GM19099 (cell line): ENCODE data around the gene RSPO1.

Source experiments
- POLR2A ChIP-seq: IDR thresholded peaks from 3 replicates; pipeline ENCODE4 v1.6.1; 2011; ENCODE audit warnings: low read depth; ENCODE audit not compliant: insufficient read length; ENCODE audit errors: extremely low read depth

Gene RSPO1, protein sequence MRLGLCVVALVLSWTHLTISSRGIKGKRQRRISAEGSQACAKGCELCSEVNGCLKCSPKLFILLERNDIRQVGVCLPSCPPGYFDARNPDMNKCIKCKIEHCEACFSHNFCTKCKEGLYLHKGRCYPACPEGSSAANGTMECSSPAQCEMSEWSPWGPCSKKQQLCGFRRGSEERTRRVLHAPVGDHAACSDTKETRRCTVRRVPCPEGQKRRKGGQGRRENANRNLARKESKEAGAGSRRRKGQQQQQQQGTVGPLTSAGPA

DNA sequence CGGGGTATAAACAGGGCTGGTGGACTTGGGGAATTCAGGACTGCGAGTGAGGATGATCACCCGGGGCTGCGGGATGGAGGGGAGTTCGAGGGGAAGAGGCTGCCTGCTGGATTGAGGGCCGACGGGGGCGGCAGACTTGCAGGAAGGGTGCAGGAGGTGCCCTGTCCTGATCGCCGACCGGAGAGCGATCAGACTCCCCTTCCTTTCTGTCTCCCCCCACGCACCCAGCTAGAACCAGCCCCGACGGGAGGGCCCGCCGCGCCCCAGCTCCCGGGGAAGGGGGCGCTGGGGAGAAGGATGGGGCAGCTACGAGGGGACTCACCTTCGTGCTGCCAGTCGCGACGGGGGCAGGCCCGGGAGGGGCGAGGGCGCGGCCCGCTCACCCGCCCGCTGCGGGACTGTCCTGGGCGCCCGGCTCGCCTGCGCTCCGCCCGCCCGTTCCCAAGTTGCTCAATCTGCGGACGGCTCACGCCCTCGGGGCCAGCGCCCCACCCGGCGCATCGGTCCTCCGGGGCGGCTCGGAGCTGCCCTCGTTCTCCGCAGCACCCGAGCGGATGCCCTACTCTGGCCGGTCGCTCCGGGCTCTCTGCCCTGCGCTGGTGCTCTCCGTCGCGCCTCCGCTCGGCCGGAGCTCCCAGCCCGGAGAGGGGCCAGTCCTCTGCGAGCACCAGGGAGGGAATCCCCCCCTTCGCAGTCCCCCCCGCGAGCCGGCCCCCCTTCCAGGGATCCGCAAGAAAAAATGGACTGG lies at the start of gene RSPO1:
Gene RSPO1 (minus strand): TSS at position 649 of the 748 bp plus-strand sequence. CDS start 5,231 bp downstream, outside the sequence.
- no peak for TF ChIP-seq POLR2A

DNA sequence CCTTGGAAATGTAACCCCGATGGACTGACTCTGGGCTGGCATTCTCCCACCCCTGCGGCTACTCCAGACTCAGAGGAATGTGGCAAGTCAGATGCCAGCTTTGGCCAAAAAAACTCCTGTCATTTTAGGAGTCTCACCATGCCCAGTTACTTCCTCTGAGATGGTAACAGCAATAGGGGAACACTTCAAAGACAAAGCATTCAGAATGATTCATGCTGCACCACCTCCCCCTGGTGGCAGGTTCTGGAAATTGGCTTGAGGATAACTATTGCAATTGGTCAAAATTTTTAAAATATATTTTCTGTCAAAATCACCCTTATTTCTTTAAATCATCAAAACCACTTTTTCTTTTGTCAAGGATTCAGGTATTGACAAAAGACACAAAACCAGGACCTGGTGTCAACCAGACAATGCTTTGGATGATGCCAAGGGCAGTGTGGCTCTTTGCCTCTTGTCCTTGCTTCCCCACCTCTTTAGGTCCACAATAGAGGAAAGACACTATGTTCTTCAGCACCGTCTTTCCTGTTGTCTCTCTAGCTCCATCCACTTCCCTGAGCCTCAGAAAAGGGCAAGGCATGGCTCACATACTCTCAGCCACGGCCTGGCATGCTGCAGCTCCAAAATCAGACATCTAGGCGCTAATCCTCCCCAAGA lies 47.8 kb upstream of the RSPO1 start:
- no peak for TF ChIP-seq POLR2A

DNA sequence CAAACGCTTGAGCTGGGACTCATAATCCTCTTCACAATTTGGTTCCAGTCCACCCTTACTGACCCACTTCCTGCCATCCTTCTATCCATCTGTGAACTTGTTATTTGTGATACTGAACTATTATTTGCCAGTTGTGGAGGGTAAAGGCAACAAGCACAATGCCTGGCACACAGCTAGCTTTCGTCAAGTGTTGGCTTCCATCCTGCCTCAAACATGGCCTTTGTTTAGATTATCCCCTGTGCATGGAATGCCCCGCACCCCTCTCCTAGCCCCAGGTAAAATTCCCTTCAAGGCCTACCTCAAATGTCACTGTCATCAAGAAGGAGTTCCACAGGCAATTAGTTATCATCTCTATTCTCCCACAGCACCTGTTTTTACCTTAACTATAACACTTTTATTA lies 46.2 kb upstream of the RSPO1 start:
- TF ChIP-seq POLR2A = no peak

DNA sequence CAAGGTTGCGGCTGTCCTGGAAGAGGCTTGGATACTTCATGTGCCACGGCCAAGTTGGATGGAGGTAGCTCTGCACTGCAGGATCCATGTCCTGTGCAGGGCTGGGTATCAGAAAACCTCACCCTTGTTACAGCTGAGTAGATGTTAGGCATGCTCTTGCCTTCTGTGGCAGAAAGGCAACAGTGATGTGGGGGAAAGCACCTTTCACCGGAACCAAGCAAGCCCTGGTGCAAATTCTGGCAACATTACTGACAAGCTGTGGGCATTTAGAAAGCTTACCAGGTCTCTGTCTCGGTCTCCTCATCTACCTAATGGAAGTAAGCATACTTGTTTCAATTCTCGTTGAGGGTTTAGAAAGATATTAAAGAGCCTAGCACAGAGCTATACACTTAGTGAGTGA lies 43.1 kb upstream of the RSPO1 start:
- TF ChIP-seq POLR2A = no peak

DNA sequence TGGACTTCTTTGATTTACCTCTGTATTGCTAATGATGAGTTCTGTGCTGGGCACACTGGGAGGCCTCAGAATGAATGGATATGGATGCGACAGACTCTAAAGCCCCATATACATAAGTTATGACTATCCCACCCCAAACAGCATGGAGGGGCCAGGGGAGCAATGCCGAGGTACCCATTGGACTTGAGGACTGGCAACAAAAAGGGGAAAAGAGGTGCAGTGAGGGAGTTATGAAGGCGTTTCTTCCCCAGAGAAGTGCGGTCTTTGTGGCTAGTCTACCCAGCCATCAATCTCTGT lies 42.4 kb upstream of the RSPO1 start:
- no peak for TF ChIP-seq POLR2A

DNA sequence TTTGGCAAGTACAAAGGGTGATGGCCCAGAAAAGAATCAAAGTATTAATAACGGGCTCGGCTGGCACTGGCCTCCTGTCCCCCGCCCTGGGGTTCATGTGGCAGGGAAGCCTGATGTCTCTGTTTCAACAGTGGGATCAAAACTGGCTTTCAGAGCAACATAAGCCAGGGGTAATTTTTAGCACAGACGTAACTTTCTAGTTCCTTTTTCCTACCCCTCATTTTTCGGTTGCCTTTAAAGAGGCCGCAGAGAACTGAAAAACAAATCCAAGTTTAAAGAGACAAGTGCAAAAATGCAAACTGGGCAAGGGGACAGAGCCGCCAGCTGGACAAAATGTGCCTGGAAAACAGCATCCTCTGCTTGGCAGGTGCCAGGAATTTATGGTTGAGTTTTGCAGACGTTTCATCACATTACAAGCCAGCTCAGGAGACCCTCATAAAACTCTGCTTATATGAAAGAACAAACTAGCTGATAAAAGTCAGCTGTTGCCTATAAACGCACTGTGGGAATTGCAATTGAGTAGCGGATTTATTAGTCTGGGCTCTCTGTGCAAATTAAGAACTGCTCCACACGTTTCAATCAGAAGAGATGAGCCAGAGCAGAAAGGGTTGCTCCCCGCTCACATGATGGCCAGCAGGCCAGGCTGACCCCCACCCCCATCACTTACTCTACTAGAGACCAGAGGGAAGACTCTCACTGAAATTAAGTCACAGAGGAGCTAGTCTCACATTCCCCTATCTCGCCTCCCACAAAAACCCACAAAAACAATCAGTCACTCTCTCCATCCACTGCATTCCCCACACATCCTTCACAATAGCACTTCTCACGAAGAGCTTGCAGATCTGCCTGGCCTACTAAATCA lies 41.8 kb upstream of the RSPO1 start:
- peak; percentile 32 for TF ChIP-seq POLR2A

DNA sequence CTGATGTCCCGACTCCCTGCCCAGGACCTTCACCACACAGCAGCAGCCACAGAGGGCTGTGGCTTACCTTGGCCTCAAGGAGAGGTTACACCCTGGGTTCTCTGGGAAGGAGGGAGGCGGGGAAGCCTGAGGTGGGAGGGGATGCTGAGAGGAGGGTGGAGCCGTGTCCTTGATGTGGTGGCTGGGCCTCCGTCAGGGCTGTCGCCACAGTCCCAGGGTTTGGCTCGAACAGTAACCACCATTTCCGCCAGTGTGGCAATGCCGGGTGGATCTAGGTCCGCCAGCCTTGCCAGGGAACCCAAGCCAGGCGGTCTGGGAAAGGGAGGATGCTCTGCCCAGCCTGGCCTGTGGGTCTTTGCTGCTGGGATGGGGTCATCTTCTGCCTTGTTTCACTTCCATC lies 39.2 kb upstream of the RSPO1 start:
- TF ChIP-seq POLR2A = no peak

DNA sequence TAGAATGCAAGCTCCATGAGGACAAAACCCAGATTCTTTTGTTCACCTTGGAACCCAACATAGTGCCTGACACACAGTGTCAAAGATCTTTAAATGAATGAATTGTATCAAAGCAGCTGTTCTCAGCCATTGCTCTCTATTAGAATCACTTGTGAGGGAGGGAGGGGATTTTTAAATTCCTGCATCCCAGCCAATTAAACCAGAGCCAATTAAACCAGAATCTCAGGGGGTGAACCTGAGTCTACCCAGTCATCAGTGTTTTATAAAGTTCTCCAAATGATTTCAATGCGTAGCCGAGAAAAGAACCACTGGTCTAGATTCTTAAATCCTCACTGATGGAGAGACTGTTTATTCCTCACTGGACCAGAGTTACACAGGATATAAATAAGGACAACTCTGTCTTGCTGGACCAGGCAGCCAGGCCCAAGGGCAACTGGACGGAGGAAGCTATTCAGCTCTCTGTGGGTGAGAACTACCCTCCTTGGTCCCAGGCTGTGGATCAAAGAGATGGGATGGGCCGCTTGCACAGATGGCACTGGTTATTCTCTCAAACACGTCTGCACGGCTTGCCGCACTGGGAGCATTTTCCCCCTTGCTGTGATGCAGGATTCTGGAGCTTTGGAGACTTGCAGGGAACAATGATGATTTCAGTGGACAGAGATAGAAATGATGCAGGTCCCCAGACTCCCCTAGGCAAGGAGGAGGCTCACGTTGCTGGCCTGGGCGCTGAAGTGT lies 37.6 kb upstream of the RSPO1 start:
- no peak for TF ChIP-seq POLR2A

DNA sequence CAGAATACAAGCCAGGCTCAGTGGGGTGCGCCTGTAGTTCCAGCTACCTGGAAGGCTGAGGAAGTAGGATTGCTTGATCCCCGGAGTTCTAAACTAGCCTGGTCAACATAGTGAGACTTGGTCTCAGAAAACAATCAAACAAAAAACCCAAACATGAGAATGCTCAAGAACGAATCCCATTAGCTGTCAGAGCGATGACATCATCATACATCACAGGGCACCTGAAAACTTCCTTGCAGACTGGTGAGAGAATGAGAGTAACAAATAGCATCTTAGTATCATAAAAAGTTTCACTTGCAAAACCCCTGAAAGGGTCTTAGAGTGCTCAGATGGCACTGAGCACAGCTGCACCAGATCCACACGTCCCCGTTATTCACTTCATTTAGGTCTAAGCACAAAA lies 36.6 kb upstream of the RSPO1 start:
- TF ChIP-seq POLR2A = no peak

DNA sequence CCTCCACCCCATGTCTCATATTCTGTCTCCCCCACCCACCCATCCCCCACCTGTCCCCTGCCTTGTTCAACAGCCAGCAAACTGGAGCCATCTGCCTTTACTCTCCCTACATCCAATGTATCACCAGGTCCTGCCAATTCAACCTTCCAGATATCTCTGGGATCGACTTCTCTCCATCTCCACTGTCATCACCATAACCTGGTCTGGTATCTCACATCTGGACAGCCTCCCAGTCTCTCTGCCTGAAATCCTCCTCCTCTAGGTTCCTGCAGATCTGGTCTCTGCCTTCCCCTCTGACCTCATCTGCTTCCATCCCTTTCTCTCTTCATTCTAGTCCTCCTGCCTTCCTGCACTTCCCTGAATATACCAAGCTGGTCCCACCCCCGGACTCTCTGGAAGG lies 35.4 kb upstream of the RSPO1 start:
- TF ChIP-seq POLR2A = no peak

DNA sequence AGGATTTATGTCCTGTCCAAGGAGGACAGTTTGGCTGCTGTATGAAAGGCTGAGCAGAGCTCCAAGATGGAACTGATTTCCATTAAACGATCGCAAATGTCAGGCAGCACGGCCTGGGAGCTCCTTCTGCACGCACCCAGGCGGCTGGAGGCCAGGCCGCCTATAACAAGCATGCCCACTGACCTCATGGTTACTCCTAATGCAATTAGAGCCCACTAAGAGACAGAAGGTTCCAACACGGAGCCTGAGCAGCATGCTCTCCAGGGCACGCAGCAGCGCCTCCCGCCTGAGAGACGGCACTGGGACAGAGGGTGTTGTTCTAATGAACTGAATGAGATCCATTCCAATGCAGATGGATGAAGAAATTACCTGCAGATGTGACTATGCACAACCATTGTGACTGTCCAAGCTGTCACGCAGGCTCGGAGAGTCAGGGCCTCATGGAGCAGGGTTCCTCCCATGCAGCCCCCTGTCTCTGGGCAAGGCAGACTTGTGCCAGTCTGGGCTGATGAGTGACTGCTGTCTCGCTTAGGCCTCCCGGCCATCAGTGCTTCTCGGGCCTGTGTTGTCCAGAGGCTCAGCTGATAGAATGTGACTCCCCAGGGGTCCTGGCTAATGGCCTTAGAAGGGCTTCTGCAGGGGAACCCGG lies 32.5 kb upstream of the RSPO1 start:
- TF ChIP-seq POLR2A = no peak

DNA sequence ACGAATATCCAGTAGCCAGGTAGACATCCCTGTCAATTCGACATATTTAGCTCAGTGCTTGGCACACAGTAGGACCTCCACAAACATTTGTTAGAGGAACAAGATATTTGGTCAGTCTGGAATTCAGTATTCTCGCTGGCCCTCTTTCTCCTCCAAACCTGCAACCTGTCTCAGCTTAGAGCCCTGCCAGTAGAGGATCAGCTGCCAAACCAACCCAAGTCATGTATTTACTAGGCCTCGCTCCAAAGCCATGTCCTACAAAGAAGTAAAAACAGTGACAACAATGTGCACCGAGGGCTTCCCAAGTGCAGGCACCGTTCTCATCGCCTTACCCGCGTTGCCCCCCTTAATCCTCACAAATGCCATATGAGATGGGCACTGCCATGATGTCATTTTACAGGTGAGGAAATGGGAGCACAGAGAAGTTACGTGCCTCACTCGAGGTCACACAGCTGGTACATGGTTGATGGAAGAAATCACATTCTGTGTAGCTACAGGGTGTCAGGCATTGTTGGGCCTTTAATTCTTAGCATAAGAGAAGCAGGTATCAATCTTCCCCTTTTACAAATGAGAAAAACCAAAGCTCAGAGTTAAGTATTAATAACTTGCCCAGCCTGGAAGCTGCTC lies 31.7 kb upstream of the RSPO1 start:
- no peak for TF ChIP-seq POLR2A

DNA sequence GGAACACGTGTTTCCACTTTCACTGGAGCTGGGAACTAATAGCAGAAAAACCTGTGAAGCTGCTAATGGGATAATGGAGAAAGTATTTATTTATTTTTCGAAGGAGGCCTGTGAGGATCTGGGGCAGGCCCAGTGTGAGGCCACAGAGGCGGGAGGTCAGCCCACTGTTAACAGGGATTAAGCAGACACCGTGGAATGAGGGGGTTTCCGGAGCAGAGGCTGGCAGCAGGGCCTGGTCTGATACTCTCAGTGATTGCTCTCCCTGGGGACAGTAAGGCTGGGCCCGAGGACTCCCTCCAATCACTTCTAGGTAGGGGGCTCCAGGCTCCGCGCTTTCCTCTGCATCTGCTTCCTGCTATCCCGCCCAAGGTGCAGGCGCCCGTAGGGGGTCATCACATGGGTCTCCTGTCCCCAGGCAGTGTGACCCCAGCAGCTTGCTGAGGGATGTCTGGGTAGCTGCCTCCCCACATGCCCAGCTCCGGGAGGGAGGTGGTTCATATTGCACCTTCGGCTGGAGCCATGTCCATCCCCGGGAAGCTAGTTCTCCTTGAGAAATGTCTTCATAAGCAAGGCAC lies 28.8 kb upstream of the RSPO1 start:
- no peak for TF ChIP-seq POLR2A

DNA sequence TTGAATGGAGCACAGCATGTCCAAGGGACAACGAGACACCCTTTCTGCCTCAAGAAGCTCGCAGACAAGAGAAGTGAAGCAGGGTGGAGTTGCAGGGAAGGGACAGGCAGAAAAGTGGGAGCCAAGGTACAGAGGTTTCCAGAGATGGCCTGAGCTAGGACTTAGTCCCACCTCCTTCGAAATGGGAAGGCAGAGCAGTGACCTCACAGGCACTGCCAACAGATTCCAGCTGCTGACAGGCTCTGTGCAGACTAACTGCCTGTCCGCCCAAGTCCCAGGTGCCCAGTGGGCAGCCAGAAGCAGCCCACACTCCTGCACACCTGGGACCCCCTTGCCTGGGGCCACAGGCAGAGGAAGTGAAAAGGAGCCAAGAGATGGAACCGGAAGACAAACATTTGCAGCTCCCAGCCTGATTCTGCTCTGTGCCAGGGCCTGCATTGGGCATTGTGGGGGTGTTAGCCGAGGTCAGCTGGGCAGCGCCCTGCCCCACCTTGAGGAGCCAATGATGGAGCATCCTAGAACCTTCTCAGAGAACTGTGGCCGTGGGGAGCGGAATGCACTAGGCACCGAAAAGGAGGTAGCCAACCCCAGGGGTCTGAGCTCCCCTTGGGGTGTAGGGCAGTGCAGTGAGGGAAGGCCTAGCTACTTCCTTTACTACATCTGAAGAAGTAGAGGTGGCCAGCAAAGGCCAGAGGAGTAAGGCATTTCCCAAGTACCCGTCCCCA lies 27.5 kb upstream of the RSPO1 start:
- no peak for TF ChIP-seq POLR2A
